ENCODE data around the gene MAST2.

MAST2 gene

GRCh38 chr1:45820788-45821187, 17.4 kb downstream of the MAST2 start:
- in situ Hi-C loops (cut with MboI; ENCODE audit: low pct_unique_long_range_greater_than_20kb, low sequenced_read_pairs, unreplicated experiment) = no loop called here
- no peak for DNase-seq (ENCODE audit: low spot score)
- no peak for TF ChIP-seq CTCF (IDR thresholded peaks at IDR 0.05; ENCODE audit: extremely low read depth, insufficient read depth, missing control alignments)

DNA sequence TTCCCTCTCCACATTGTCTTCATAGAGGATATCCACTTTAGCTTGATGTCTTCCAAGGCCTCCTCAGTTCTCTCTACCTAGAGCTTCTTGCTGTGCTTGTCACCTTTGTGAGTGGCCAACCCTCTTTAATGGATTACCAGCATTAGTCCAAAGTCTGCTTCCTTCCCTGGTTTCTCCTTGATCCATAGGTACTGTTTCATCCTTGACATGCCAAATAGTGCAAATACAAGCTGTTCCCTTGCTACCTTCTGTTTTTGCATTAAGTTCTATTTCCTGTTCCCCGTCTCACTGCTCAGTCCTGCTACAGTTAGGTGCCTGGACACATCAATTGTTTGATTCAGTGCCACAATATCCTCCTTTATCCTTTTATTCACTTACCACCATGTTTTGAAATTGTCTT, 19.2 kb downstream of the MAST2 start:
- no peak for DNase-seq (ENCODE audit: low spot score)
- in situ Hi-C loops (cut with MboI; ENCODE audit: low pct_unique_long_range_greater_than_20kb, low sequenced_read_pairs, unreplicated experiment) = no loop called here
- no peak for TF ChIP-seq CTCF (IDR thresholded peaks at IDR 0.05; ENCODE audit: extremely low read depth, insufficient read depth, missing control alignments)

GRCh38 chr1:45824607-45825006, 21.2 kb downstream of the MAST2 start:
- no peak for TF ChIP-seq CTCF (IDR thresholded peaks at IDR 0.05; ENCODE audit: extremely low read depth, insufficient read depth, missing control alignments)
- DNase-seq (ENCODE audit: low spot score) = no peak
- in situ Hi-C loops (cut with MboI; ENCODE audit: low pct_unique_long_range_greater_than_20kb, low sequenced_read_pairs, unreplicated experiment) = no loop called here

- TF ChIP-seq CTCF (IDR thresholded peaks at IDR 0.05; ENCODE audit: extremely low read depth, insufficient read depth, missing control alignments) = no peak
- DNase-seq (ENCODE audit: low spot score) = no peak
- in situ Hi-C loops (cut with MboI; ENCODE audit: low pct_unique_long_range_greater_than_20kb, low sequenced_read_pairs, unreplicated experiment) = no loop called here
Measured at GRCh38 chr1:45827256-45827655, 23.8 kb downstream of the MAST2 start.

GRCh38 chr1:45828841-45829240, 25.4 kb downstream of the MAST2 start:
- TF ChIP-seq CTCF (IDR thresholded peaks at IDR 0.05; ENCODE audit: extremely low read depth, insufficient read depth, missing control alignments) = no peak
- in situ Hi-C loops (cut with MboI; ENCODE audit: low pct_unique_long_range_greater_than_20kb, low sequenced_read_pairs, unreplicated experiment) = no loop called here
- no peak for DNase-seq (ENCODE audit: low spot score)

DNA sequence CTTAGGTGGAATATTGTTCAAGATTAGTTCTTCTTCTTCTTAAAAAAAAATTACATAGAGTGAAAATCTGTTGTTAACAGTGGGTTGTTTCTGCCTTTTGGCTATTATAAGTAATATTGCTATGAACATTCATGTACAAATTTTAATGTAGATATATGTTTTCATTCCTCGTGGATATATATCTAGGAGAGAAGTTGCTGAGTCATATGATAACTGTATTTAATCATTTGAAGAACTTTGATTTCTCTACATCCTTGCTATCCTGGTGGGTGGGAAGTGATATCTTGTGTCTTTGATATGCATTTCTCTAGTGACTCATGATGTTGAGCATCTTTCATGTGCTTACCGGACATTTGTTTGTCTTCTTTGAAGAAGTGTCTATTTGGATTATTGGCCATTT, 29.9 kb downstream of the MAST2 start:
- no peak for DNase-seq (ENCODE audit: low spot score)
- TF ChIP-seq CTCF (IDR thresholded peaks at IDR 0.05; ENCODE audit: extremely low read depth, insufficient read depth, missing control alignments) = no peak
- in situ Hi-C loops (cut with MboI; ENCODE audit: low pct_unique_long_range_greater_than_20kb, low sequenced_read_pairs, unreplicated experiment) = no loop called here

- in situ Hi-C loops (cut with MboI; ENCODE audit: low pct_unique_long_range_greater_than_20kb, low sequenced_read_pairs, unreplicated experiment) = no loop called here
- TF ChIP-seq CTCF (IDR thresholded peaks at IDR 0.05; ENCODE audit: extremely low read depth, insufficient read depth, missing control alignments) = no peak
- no peak for DNase-seq (ENCODE audit: low spot score)
Measured at GRCh38 chr1:45834689-45835088, 31.3 kb downstream of the MAST2 start.
